GM12873 (cell line): ENCODE data around the gene MTMR4.

Experiments used
- CTCF ChIP-seq: IDR thresholded peaks from 2 replicates; pipeline ENCODE4 v1.5.1; 2012; ENCODE audit warnings: low read depth, mild to moderate bottlenecking, moderate library complexity, low read length, control low read depth; ENCODE audit not compliant: insufficient read depth; ENCODE audit errors: missing control alignments

MTMR4 gene

DNA sequence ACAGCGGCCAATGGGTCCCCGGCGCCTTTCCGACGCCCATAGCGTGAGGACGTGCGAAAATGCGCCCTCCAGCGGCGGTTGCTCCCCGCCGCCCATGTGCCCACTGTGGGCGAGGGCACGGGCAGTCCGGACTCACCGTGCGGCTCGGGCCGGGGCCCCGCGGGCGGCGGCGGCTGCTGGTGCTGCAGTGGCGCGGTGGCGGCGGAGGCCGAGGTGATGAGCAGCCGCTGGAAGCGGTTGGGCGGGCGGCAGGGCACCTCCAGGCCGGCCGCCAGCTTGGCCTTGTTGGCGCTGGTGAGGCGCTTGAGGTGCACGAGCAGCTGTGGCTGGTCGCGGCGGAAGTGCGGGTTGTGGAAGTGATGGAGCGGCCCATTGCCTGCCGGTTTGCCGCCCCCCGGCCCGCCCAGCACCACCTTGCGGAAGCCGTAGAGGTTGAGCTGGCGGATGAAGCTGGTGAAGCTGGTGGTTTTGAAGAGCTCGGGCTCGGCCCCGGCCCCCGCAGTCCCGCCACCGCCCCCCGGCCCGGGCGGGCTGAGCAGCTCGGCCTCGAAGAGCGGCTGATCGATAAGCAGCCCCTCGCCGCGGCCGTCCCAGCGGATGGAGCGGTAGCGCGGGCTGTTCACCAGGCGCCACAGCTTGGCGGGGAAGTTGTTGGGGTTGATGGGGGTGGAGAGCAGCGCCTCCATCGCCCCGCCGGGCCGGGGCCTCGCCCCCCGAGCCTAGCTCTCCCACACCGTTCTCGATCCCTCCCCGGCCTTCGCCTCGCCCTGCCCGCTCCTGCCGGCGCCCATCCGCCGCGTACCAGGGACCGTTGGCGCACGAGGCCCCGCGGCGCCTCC is 26.6 kb downstream of the MTMR4 start, which contains the start of gene HSF5:
Gene HSF5, minus strand, starts transcription at position 820 of the 839 bp plus-strand sequence. Its CDS starts 134 bp downstream, at position 686.
- peak; percentile 54 for TF ChIP-seq CTCF

DNA sequence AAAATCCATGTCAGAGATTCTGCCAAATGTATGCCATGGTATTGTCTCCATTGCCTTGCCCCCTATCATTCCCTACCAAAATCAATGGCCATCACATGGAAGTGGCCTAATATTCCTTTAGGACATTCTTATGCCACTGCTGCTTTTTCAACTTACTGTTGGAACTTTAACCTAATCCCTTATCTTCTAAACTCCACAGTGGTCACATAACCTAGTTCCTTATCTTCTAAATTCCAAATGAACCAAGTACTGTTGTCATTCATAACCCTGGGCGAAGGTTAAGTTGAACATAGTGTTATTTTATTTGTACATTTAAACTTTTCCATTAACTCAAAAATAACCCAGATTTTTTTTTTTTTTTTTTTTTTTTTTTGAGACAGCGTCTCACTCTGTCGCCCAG is 29.8 kb downstream of the MTMR4 start:
- no peak for TF ChIP-seq CTCF

GRCh38 chr17:58480090-58480489 is 34.3 kb downstream of the MTMR4 start:
- no peak for TF ChIP-seq CTCF

- TF ChIP-seq CTCF, result no peak
Measured at GRCh38 chr17:58476812-58477211, 37.6 kb downstream of the MTMR4 start.

DNA sequence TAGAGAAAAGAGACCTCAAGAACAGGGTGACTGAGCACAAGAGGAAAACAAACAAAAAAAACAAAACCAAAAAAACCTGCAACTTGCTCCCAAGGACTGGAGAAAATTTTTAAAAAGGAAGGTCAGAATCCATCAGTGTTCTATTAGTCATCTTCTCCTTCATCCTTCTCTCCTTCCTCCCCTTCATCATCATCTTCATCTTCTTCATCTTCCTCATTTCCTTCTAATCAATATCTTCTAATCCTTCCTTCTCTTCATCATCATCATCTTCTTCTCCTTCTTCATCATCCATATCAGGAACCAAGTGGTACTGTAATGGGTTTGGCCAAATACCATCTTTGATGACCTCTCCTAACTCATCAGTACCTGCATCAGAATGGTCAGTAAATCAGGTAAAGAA is 38.5 kb downstream of the MTMR4 start:
- no peak for TF ChIP-seq CTCF

DNA sequence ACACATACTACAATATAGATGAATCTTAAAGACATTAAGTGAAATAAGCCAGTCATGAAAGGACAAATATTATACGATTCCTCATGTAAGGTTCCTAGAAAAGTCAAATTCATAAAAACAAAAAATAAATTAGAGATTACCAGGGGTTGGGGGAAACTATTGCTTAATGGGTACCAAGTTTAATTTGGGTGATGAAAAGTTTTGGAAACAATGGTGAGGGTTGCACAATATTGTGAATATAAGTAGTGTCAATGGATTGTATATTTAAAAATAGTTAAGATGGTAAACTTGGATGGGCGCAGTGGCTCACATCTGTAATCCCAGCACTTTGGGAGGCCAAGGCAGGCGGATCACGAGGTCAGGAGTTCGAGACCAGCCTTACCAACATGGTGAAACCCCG is 44.1 kb downstream of the MTMR4 start:
- no peak for TF ChIP-seq CTCF

- no peak for TF ChIP-seq CTCF
Measured at GRCh38 chr17:58468944-58469343, 45.5 kb downstream of the MTMR4 start.
